HK-2 (cell line): ENCODE measurements around the gene PC.

Source experiments
- DNase-seq: peaks from one replicate; pipeline ENCODE4 v3.0.0-alpha.2; 2018; ENCODE audit not compliant: unreplicated experiment

The PC gene

GRCh38 chr11:66910669-66911068, 47.5 kb downstream of the PC start:
- DNase-seq: no peak

DNA sequence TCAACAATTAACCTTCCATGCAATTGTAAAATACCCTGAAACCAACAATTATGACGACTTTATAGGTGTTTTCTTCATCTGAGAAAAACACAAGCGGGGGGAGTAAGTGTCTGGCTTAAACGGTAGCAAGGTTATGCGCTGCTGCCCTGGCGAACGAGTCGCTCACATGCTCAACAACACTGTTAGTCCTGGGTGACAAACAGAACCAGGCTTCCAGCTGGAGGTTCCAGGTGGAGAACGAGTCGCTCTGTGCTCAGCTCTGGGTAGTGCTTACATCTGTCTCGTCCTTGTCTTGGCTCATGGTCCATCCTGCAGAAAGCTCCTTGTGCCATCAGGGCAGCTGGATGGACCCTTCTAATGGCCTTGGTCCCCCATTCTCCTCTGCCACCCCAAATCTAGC, 48.2 kb downstream of the PC start:
- DNase-seq: no peak

- no peak for DNase-seq
Measured at GRCh38 chr11:66909181-66909580, 49.0 kb downstream of the PC start.

- DNase-seq: no peak
Measured at GRCh38 chr11:66907751-66908630, 50.2 kb downstream of the PC start.

DNA sequence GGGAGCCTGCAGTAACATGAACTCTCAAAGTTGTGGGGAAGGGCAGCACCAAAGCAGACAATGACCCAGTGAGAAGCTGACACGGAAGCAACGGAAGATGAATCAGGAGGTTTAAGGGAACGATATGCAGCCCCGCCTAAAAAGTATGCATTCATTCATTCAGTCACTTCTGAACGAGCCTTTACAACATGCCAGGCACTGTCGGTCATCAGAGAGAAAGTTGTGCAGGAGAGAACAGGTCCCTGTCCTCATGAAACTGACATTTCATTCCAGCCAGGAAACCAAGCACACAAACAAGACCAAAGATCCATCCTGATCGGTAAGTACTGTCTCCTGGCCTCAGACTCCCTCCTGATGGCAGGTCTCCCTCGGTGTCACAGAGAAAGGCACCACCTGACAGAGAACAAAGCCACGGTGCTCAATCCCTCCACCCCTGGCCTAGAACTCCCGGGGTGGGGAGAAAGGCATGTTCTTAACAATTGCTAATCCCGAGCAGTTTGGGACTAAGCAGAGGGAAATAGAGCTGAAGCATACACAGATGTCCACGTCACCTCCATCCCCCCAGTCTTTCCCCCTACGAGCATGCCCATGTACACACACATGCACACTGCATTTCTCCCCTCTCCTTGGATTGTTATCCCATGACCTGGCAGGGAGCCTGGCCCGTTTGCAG, 52.0 kb downstream of the PC start:
- no peak for DNase-seq

DNA sequence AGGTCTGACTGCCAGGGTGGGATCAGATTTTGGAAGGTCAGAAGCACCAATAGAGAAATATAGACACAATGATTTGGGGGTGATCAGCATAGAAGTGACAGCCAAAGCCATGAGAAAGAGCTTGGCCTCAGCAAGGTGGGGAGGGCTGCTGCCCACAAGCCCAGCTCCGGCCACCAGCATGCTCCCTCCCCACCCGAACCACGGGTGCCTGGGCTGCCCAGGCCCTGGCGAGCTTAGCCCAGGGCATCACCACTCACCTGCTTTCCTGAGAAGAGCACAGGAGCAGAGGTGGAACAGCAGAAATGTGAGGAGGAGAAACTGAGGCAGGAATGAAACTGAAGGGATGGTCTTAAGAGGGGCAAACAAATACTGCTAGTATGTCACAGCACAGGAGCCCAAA, 52.6 kb downstream of the PC start:
- DNase-seq: no peak

DNA sequence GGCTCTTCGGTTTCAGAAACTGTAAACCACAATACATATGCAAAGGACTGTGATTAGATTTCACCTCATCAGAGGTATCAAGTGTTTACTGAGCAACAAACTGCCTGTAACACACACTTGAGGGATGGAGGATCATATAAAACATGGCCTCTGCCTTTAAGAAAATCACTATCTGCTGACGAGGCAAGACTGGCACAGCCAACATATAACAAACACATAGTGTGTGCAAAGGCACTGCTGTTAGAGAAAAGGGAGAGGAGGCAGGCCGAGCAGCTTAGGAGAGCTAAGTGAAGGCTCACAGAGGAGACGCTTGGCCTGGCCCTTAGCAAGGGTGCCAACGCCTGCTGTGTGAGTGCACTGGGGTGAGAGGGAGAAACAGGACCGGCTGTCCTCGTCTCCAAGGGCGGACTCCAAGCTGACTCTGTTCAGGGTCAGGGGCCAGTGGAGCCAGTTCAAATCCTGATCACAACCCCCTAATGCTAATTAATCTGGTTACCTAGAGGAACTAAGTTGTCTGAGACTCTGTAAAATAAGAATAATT, 53.1 kb downstream of the PC start:
- DNase-seq: no peak

GRCh38 chr11:66904561-66904960, 53.6 kb downstream of the PC start:
- no peak for DNase-seq

GRCh38 chr11:66904055-66904454, 54.1 kb downstream of the PC start:
- no peak for DNase-seq

DNA sequence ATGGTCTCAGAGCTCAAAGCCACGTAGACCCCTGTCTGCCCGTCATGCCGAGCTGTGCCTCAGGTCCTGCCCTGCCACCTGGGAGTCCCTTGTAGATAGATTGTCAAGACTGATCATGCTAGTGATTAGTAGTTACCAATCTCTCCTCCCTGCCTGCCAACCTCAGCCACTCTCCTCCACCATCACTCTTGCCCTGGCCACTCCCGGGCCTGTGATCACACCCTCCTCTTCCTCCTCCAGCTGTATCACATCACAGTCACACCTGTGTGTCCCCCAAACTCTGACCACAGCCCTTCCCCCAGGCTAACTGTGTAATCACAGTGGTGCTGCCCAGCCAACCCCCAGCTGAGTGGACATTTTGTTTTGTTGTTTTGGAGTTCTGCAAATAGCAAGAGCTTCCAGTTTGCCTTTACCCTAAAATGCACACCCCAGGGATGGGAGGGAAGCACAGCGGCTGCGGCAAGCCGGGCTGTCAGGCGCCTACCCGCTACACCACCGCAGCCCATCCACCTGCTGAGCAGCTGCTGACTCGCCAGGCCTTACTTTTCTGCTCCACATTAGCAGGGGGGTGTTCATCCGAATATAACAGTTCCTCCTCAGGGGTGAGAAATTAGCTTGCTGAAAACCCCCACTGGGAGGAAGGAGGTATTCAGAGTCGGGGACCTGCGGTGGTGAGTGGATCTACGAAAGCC, 55.6 kb downstream of the PC start:
- no peak for DNase-seq

DNA sequence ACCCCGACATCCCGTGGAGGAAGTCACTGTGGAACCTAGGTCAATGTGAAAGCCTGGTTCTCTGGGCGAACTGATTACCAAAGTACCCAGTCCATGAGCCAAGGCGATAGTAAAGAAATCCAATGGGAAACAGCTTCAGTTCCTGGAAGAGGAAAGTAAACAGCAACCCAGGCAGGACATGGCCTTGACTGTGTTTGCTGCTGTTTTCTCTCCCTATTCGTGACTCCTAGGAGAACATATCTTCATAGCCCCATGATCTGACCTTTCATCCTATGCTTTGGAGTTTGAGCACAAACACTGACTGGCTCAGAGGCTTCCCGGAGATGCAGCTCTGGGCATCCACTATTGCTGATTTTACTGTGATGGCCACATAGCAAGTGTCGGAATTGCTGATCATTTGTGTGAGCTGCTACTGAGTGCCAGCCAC, 56.2 kb downstream of the PC start:
- DNase-seq: no peak

- DNase-seq: no peak
Measured at GRCh38 chr11:66894141-66894540, 64.0 kb downstream of the PC start.

- no peak for DNase-seq
Measured at GRCh38 chr11:66892911-66893310, 65.3 kb downstream of the PC start.

GRCh38 chr11:66891851-66892660, 66.1 kb downstream of the PC start:
- peak; percentile 68 for DNase-seq

DNA sequence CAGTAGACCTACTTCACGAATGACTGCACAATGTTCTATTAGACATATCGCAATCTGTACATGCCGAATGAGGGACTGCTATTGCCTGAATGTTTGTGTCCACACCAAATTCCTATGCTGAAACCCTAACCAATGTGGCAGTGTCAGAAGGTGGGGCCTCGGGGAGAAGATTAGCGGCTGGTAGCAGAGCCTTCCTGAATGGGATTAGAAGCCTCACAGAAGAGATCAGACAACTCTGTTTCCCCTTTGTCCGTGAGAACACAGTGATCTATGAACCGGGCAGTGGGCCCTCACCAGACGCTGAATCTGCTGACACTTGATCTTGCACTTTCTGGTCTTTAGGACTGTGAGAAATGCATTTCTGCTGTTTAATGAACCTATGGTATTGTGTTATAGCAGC, 68.2 kb downstream of the PC start:
- DNase-seq: no peak

GRCh38 chr11:66888282-66888681, 69.9 kb downstream of the PC start:
- no peak for DNase-seq

GRCh38 chr11:66887526-66887925, 70.7 kb downstream of the PC start:
- DNase-seq: no peak

DNA sequence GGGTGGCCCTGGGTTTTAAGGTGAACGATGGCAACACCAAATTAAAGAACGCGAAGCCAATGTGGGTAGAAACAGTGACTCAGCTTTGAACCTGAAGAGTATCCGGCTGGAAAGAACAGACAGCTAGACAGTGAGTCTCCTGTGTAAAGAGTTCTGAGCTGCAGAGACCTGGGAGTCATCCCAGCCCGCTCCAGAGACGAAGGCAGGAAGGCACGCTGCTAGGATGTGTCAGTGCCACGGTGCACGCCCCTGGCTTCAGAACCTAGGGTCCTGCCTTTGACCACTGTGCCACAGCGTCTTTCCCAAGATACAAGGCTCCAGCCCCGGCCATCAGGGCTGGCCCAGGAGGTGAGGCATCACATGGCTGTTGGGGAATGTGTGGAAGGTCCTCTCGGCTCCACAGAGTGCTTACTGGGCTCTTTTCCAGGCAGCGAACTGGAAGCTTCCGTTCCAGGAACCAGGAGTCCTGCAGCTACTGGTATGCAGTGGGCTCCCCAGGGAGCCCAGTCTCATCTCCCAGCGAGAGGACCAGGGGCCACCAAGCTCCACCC, 71.4 kb downstream of the PC start:
- DNase-seq: peak; percentile 23

- no peak for DNase-seq
Measured at GRCh38 chr11:66885950-66886440, 72.2 kb downstream of the PC start.

DNA sequence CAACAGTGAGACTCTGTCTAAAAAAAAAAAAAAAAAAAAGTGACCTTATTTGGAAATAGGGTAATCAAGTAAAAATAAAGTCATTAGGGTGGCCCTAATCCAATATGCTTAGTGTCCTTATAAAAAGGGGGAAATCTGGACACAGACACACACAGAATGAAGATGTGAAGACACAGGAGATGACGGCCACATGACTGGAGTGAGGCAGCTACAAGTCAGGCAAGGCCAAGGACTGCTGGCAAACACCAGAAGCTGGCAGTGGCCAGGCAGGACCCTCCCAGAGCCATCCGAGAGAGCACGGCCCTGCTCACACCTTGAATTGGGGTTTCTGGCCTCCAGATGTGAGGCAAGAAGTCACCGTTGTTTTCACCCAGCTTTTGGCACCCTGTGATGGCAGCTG, 72.7 kb downstream of the PC start:
- no peak for DNase-seq

- DNase-seq: no peak
Measured at GRCh38 chr11:66884443-66884842, 73.7 kb downstream of the PC start.
